HUES64 (cell line): ENCODE data around the gene RASA4B.
"Not testable (repeated sequence)": the region's sequence is repeated elsewhere in the genome, so short reads cannot be mapped to it uniquely, and the experiment has no call there.

Experiments
- H3K27ac ChIP-seq: 2 replicates; pipeline ENCODE4 v1.7.0; 2013; ENCODE audit warnings: low read depth, low read length, inconsistent platforms
- H3K27me3 ChIP-seq: 2 replicates; pipeline ENCODE4 v1.6.1; 2013; ENCODE audit warnings: mild to moderate bottlenecking, low read length; ENCODE audit not compliant: insufficient read depth
- H3K36me3 ChIP-seq: 2 replicates; pipeline ENCODE4 v1.6.1; 2013; ENCODE audit warnings: mild to moderate bottlenecking, low read length; ENCODE audit not compliant: insufficient read depth
- H3K4me1 ChIP-seq: 2 replicates; pipeline ENCODE4 v1.6.1; 2013; ENCODE audit warnings: mild to moderate bottlenecking, low read length, moderate library complexity; ENCODE audit not compliant: insufficient read depth
- H3K4me3 ChIP-seq: 2 replicates; pipeline ENCODE4 v1.5.1; 2013; ENCODE audit warnings: mild to moderate bottlenecking, low read length, moderate library complexity
- H3K9ac ChIP-seq: 2 replicates; pipeline ENCODE4 v1.6.1; 2013; ENCODE audit warnings: mild to moderate bottlenecking, low read depth, low read length
- H3K9me3 ChIP-seq: 2 replicates; pipeline ENCODE4 v1.6.1; 2013; ENCODE audit warnings: low read depth, low read length; ENCODE audit not compliant: insufficient read depth
- WGBS: fragments of 150-250, 120-280 bp; methylation state at CpG from one replicate; pipeline ENCODE4 v1.1.7; 2013; ENCODE audit warnings: missing lambda C conversion rate; 5-methylcytosine and 5-hydroxymethylcytosine counted together

RASA4B gene

GRCh38 chr7:102481962-102482361 is 35.6 kb downstream of the RASA4B start:
- H3K9me3 ChIP-seq, H3K27me3 ChIP-seq, H3K36me3 ChIP-seq, H3K9ac ChIP-seq, H3K27ac ChIP-seq, H3K4me1 ChIP-seq, H3K4me3 ChIP-seq: not testable (repeated sequence)
- no CpG with 5 or more reads among the region's 10 CpGs for WGBS

GRCh38 chr7:102479982-102480637 is 37.5 kb downstream of the RASA4B start:
- not testable (repeated sequence) for H3K4me3 ChIP-seq, H3K27ac ChIP-seq, H3K4me1 ChIP-seq, H3K27me3 ChIP-seq, H3K9me3 ChIP-seq, H3K9ac ChIP-seq, H3K36me3 ChIP-seq
- WGBS = 4% methylated on average over 7 of the region's 11 CpGs

- H3K9ac ChIP-seq, H3K27me3 ChIP-seq, H3K36me3 ChIP-seq, H3K27ac ChIP-seq, H3K4me1 ChIP-seq, H3K9me3 ChIP-seq: not testable (repeated sequence)
- no CpG with 5 or more reads among the region's 10 CpGs for WGBS
- peak overlapping the region; percentile 33; the same call in 1 of the 2 replicates for H3K4me3 ChIP-seq
These were observed 38.4 kb downstream of the RASA4B start for GRCh38 chr7:102479209-102479584.

GRCh38 chr7:102478314-102479208 is 39.0 kb downstream of the RASA4B start, which contains the start of gene POLR2J:
Gene POLR2J, minus strand, starts transcription at chr7:102478922. Its CDS starts 62 bp downstream, at chr7:102478860.
- not testable (repeated sequence) for H3K4me1 ChIP-seq, H3K9ac ChIP-seq, H3K36me3 ChIP-seq, H3K27me3 ChIP-seq, H3K27ac ChIP-seq, H3K9me3 ChIP-seq
- H3K4me3 ChIP-seq = peak within 1 kb of the TSS; percentile 45
- WGBS = 0% methylated on average over 31 of the region's 72 CpGs

GRCh38 chr7:102474736-102475435 is 42.7 kb downstream of the RASA4B start:
- not testable (repeated sequence) for H3K9me3 ChIP-seq, H3K27me3 ChIP-seq, H3K4me3 ChIP-seq, H3K9ac ChIP-seq, H3K27ac ChIP-seq, H3K4me1 ChIP-seq
- peaks cover 22% of the 10 kb centered on the region for H3K36me3 ChIP-seq
- 89% methylated on average over 5 of the region's 19 CpGs for WGBS

GRCh38 chr7:102474116-102474515 is 43.5 kb downstream of the RASA4B start:
- H3K27ac ChIP-seq, H3K4me1 ChIP-seq, H3K9me3 ChIP-seq, H3K9ac ChIP-seq, H3K4me3 ChIP-seq, H3K27me3 ChIP-seq: not testable (repeated sequence)
- H3K36me3 ChIP-seq = peaks cover 25% of the 10 kb centered on the region
- 98% methylated on average over 5 of the region's 14 CpGs for WGBS

GRCh38 chr7:102473271-102473991 is 44.1 kb downstream of the RASA4B start:
- 93% methylated on average over 22 of the region's 23 CpGs for WGBS
- no peaks in the 10 kb centered on the region for H3K4me1 ChIP-seq
- peaks cover 25% of the 10 kb centered on the region for H3K36me3 ChIP-seq
- no peaks in the 10 kb centered on the region for H3K27me3 ChIP-seq
- no peaks in the 10 kb centered on the region for H3K9me3 ChIP-seq
- no peak overlapping the region for H3K27ac ChIP-seq
- H3K9ac ChIP-seq = no peak overlapping the region
- H3K4me3 ChIP-seq = no peak overlapping the region

GRCh38 chr7:102472126-102473041 is 45.2 kb downstream of the RASA4B start:
- no peak overlapping the region for H3K9ac ChIP-seq
- no peaks in the 10 kb centered on the region for H3K27me3 ChIP-seq
- 92% methylated on average over 31 of the region's 31 CpGs for WGBS
- no peak overlapping the region for H3K4me3 ChIP-seq
- no peaks in the 10 kb centered on the region for H3K9me3 ChIP-seq
- H3K4me1 ChIP-seq = no peaks in the 10 kb centered on the region
- H3K36me3 ChIP-seq = peaks cover 28% of the 10 kb centered on the region
- H3K27ac ChIP-seq = no peak overlapping the region

GRCh38 chr7:102471791-102472125 is 45.8 kb downstream of the RASA4B start:
- WGBS = 91% methylated on average over 6 of the region's 6 CpGs
- Histone ChIP-seq H3K9ac (no peak overlapping the region), H3K36me3 (peaks cover 31% of the 10 kb centered on the region)

More at GRCh38 chr7:102471791-102472125, 45.8 kb downstream of the RASA4B start:
- no peaks in the 10 kb centered on the region for H3K27me3 ChIP-seq
- no peak overlapping the region for H3K27ac ChIP-seq
- no peaks in the 10 kb centered on the region for H3K4me1 ChIP-seq
- H3K9me3 ChIP-seq = no peaks in the 10 kb centered on the region
- H3K4me3 ChIP-seq = no peak overlapping the region
